HG03108 (cell line): ENCODE results near the gene RNF141.

Source experiments
- ATAC-seq: cut with Tn5 transposase; IDR thresholded peaks from one replicate; pipeline ENCODE4 v1.9.1; 2021; ENCODE audit warnings: moderate library complexity; ENCODE audit not compliant: unreplicated experiment

RNF141 gene

DNA sequence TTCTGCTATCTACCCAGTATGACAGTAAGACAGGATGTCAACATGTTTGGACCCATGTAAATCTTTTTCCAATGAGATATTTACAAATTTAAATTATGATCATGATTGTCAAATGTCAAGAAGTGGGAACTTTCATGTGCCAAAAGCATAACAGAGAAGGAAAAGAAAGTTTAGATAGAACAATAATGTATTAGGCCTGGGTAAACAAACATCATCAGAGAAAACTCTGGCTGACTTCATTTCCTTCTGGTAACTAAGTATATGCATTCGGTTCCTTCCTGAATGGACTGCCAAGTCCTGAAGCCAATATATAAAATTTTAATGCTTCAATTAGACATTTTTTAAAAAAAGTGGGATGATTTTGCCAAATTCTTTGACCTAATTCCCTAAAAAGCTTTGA lies 16.5 kb downstream of the RNF141 start:
- no peak for ATAC-seq

- no peak for ATAC-seq
Measured at GRCh38 chr11:10522921-10523320, 18.1 kb downstream of the RNF141 start.

DNA sequence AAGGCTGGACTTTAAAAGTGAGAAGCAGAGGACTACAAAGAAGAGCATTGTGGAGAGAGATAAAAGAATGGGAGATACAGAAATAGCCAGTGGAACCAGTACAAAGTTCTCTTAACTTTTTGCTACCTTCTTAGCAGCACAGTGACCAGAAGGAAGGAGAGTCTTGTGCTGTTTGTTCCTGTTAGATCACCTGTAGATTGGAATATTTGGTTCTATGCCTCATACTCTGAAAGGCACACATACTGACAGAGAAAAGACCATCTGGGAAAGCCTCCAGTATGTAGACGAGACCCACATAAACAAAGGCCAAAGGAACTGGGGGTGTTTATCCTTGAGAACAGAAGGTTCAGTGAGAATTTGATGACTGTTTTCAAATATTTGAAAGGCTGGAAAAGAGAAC lies 18.7 kb downstream of the RNF141 start:
- ATAC-seq = no peak

- no peak for ATAC-seq
Measured at GRCh38 chr11:10520562-10520961, 20.4 kb downstream of the RNF141 start.

GRCh38 chr11:10519630-10520029 lies 21.4 kb downstream of the RNF141 start:
- no peak for ATAC-seq

- no peak for ATAC-seq
Measured at GRCh38 chr11:10518891-10519290, 22.1 kb downstream of the RNF141 start.

DNA sequence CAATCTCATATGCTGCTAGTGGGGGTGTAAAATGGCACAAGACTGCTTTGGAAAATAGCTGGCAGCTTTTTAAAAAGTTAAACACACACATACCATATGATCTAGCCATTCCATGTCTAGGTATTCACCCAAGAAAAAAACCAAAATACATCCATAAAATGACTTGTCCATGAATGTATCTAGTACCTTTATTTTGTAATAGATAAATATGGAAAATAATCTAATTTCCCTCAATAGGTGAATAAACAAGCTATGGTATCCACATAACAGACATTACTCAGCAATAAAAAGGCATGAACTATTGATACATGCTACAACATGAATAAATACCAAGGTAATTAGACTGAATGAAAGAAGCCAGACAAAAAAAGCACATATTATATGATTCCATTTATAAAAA lies 22.9 kb downstream of the RNF141 start:
- no peak for ATAC-seq

DNA sequence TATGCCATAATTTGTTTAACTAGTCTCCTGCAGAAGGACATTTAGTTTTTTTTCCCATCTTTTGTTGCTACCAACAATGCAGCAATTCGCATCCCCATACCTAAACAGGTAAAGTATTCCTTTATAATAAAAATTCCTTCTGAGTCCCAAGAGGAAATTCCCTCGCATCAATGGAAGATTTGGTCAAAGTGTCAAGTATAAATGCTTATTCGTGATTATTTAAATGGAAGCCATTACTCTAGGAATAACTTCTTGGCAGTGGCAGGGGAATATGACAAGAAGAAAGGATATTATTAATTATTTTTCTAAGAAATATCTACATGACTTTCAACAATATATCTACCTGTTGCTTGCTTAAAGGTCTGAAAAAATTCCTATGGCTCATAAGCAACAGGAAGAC lies 25.6 kb downstream of the RNF141 start:
- ATAC-seq = no peak

DNA sequence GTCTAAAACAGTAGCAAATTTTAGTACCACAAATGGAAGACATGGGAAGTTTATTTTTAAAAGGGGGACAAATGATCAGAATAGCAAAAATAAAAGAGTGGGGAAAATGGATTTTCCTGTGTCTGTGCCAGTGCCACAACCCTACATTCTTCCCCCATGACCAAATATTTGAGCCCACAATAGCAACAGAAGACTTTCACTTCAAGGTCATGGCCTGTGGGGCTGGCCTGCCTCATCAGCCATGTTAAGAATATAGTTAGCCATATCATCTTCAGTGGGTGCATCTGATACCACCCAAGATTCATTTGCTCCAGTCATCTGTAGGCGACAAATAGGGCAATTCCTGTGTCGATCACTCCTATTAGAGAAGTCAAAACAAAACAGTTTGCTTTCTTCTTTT lies 26.3 kb downstream of the RNF141 start:
- ATAC-seq = no peak

GRCh38 chr11:10514202-10514601 lies 26.8 kb downstream of the RNF141 start:
- ATAC-seq = no peak

- no peak for ATAC-seq
Measured at GRCh38 chr11:10511181-10511621, 29.8 kb downstream of the RNF141 start.

- no peak for ATAC-seq
Measured at GRCh38 chr11:10506008-10506370, 35.0 kb downstream of the RNF141 start.

- ATAC-seq = no peak
Measured at GRCh38 chr11:10505278-10506007, 35.5 kb downstream of the RNF141 start.

DNA sequence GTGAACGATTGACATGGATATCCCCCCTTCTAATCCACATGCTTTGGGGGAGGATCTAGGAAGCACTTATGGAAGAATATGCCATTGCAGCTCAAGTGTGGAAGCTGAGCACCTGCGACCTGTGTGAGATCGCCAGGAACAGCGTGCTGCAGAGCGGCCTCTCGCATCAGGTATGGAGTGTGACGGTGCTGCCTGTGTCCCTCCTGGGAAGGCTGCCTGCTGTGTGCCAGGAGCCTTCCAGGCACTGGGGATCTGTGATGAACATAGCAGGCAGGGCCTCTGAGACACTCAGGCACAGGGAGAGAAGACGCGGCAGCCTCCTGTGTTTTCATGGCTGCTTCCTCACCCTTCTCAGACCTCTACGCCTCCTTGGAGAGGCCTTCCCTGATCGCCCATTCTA lies 36.5 kb downstream of the RNF141 start:
- ATAC-seq = no peak

- no peak for ATAC-seq
Measured at GRCh38 chr11:10503777-10504480, 37.1 kb downstream of the RNF141 start.

DNA sequence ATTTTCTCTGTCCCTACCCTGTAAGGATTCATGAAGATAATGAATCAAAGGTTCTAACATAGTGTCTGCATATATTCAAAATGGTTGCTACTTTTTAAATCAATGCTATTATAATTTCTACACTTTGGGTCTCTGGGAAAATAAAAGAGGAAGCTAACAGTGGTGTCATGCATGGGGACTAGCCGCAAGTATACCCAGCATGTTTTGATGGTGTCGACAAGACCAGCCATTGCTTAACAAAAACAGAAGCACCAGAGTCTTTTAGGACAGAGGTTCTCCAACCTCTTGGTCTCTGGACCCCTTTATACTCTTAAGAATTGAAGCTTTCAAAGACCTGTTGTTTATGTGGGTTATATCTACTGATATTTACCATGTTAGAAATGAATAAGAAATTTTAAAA lies 37.8 kb downstream of the RNF141 start:
- ATAC-seq = no peak

- no peak for ATAC-seq
Measured at GRCh38 chr11:10502770-10503169, 38.2 kb downstream of the RNF141 start.

DNA sequence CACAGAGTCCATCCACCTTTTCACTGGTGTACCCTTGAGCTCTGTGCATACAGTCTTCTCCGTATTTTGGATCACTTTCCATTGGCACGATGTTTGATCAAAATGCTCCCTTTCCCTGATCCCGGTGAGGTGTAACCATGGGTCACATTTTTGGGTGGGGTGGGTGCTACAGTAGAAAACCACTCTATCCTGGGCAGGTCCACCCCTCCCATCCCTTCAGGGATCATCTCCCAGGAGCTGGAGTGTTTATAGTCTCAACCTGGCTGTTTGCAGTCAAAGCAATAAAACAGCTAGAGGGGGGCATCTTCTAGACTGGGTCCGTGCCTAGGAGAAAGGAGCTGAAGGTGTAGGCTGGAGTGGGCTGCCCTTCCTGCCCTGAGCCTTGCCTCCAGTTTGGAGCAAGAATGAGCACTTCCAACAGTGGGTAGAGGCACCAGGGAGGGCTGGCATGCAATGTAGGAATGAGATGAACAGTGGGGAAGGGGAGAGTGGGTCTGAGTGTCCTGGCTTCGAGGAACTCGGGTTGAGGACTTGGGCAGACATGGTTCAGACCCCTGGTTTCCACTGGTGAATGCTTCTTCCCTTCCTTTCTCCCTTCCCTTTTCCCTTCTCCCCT lies 38.8 kb downstream of the RNF141 start:
- ATAC-seq = no peak

DNA sequence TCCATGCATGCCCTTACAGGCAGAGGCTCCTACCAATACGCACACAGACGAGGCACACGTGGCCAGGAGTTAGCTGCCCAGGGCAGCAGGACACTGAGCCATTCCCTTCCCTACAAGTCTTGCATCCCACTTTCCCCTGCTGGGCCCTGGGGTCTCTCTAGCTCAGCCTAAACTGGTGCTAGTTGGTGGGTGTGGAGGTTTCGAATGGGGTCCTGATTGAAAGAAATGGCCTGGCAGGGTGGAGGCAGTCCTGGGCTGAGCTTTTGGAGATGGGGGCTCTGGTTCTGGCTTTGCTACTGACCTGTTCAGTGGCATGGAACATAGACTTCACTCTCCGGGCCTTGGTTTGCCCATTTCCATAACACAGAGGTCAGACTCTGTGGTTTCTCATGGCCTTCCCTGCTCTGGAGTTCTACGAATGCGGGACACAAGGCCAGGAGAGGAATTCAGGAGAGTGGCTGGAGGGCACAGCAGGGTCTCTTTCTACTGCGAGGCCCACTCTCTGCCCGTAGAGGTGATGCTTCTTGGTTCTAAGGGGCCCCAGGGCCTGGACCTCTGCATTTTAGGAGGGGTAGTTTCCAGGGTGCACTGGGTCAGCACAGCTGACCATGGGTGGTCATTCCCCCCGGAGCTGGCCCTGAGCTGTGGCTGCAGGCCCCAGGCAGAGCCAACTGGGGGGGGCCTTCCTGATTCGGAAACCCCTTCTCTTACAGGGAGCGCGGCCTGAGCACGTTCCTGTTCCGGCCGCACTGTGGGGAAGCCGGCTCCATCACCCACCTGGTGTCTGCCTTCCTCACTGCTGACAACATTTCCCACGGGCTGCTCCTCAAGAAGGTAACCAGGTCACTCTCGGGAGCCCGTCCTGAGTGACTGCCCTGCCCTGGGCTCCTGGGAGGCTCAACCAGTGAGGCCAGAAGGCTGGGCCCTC lies 40.0 kb downstream of the RNF141 start:
- ATAC-seq = no peak

GRCh38 chr11:10499874-10500601 lies 40.9 kb downstream of the RNF141 start:
- no peak for ATAC-seq
